ENCODE results near the gene TSPOAP1. TPM values are rescaled to one million over a fixed set of nuclear protein-coding genes. Genes with fewer than 3 reads are reported as not detected.

The TSPOAP1 gene
- total and polyA plus RNA-seq, 4 donors, result 22.6 to 123 (median 69.7) TPM

GRCh38 chr17:58303971-58304749, 24.4 kb downstream of the TSPOAP1 start:
- Histone ChIP-seq H3K4me1 (ENCODE audit: control insufficient read depth, insufficient read depth, low read length) (peaks cover 15% of the 10 kb centered on the region), H3K9me3 (ENCODE audit: control insufficient read depth, insufficient read depth, low read length) (no peaks in the 10 kb centered on the region), H3K27me3 (ENCODE audit: control insufficient read depth, insufficient read depth, low read length) (no peaks in the 10 kb centered on the region), H3K4me3 (ENCODE audit: low read depth, low read length) (no peak overlapping the region), H3K27ac (ENCODE audit: low read depth, low read length) (no peak overlapping the region), H3K36me3 (ENCODE audit: control insufficient read depth, insufficient read depth, low read length) (peaks cover 73% of the 10 kb centered on the region)
- DNase-seq (ENCODE audit: low read depth in 4 of 6, low spot score in 6 of 6), result no peak
- 58% methylated on average over 2 of the region's 10 CpGs for WGBS (ENCODE audit: insufficient coverage)

GRCh38 chr17:58302919-58303585, 25.5 kb downstream of the TSPOAP1 start:
- Histone ChIP-seq H3K4me1 (ENCODE audit: control insufficient read depth, insufficient read depth, low read length) (peaks cover 15% of the 10 kb centered on the region), H3K27me3 (ENCODE audit: control insufficient read depth, insufficient read depth, low read length) (no peaks in the 10 kb centered on the region), H3K36me3 (ENCODE audit: control insufficient read depth, insufficient read depth, low read length) (peaks cover 62% of the 10 kb centered on the region), H3K4me3 (ENCODE audit: low read depth, low read length) (no peak overlapping the region), H3K27ac (ENCODE audit: low read depth, low read length) (no peak overlapping the region), H3K9me3 (ENCODE audit: control insufficient read depth, insufficient read depth, low read length) (no peaks in the 10 kb centered on the region)
- 72% methylated on average over 6 of the region's 9 CpGs for WGBS (ENCODE audit: insufficient coverage)
- DNase-seq (ENCODE audit: low read depth in 4 of 6, low spot score in 6 of 6), result no peak

- peaks cover 15% of the 10 kb centered on the region for H3K4me1 ChIP-seq (ENCODE audit: control insufficient read depth, insufficient read depth, low read length)
- H3K9me3 ChIP-seq (ENCODE audit: control insufficient read depth, insufficient read depth, low read length), result no peaks in the 10 kb centered on the region
- no peak overlapping the region for H3K27ac ChIP-seq (ENCODE audit: low read depth, low read length)
- no peaks in the 10 kb centered on the region for H3K27me3 ChIP-seq (ENCODE audit: control insufficient read depth, insufficient read depth, low read length)
- DNase-seq (ENCODE audit: low read depth in 4 of 6, low spot score in 6 of 6), result no peak
- peaks cover 55% of the 10 kb centered on the region for H3K36me3 ChIP-seq (ENCODE audit: control insufficient read depth, insufficient read depth, low read length)
- WGBS (ENCODE audit: insufficient coverage), result 94% methylated on average over 6 of the region's 9 CpGs
- no peak overlapping the region for H3K4me3 ChIP-seq (ENCODE audit: low read depth, low read length)
Measured at GRCh38 chr17:58302171-58302918, 26.2 kb downstream of the TSPOAP1 start.

GRCh38 chr17:58301504-58302150, 27.0 kb downstream of the TSPOAP1 start:
- no peak overlapping the region for H3K27ac ChIP-seq (ENCODE audit: low read depth, low read length)
- WGBS (ENCODE audit: insufficient coverage), result 81% methylated on average over 10 of the region's 16 CpGs
- peaks cover 48% of the 10 kb centered on the region for H3K36me3 ChIP-seq (ENCODE audit: control insufficient read depth, insufficient read depth, low read length)
- H3K27me3 ChIP-seq (ENCODE audit: control insufficient read depth, insufficient read depth, low read length), result no peaks in the 10 kb centered on the region
- no peak overlapping the region for H3K4me3 ChIP-seq (ENCODE audit: low read depth, low read length)
- no peaks in the 10 kb centered on the region for H3K9me3 ChIP-seq (ENCODE audit: control insufficient read depth, insufficient read depth, low read length)
- DNase-seq (ENCODE audit: low read depth in 4 of 6, low spot score in 6 of 6), result no peak
- peaks cover 15% of the 10 kb centered on the region for H3K4me1 ChIP-seq (ENCODE audit: control insufficient read depth, insufficient read depth, low read length)

- H3K27ac ChIP-seq (ENCODE audit: low read depth, low read length), result no peak overlapping the region
- H3K36me3 ChIP-seq (ENCODE audit: control insufficient read depth, insufficient read depth, low read length), result peaks cover 35% of the 10 kb centered on the region
- WGBS (ENCODE audit: insufficient coverage), result 85% methylated on average over 5 of the region's 6 CpGs
- no peaks in the 10 kb centered on the region for H3K27me3 ChIP-seq (ENCODE audit: control insufficient read depth, insufficient read depth, low read length)
- peaks cover 15% of the 10 kb centered on the region for H3K4me1 ChIP-seq (ENCODE audit: control insufficient read depth, insufficient read depth, low read length)
- no peaks in the 10 kb centered on the region for H3K9me3 ChIP-seq (ENCODE audit: control insufficient read depth, insufficient read depth, low read length)
- no peak for DNase-seq (ENCODE audit: low read depth in 4 of 6, low spot score in 6 of 6)
- H3K4me3 ChIP-seq (ENCODE audit: low read depth, low read length), result no peak overlapping the region
Measured at GRCh38 chr17:58300336-58300735, 28.3 kb downstream of the TSPOAP1 start.

GRCh38 chr17:58294034-58294433, 34.6 kb downstream of the TSPOAP1 start:
- WGBS (ENCODE audit: insufficient coverage), result 100% methylated on average over 1 of the region's 1 CpG
- Histone ChIP-seq H3K27me3 (ENCODE audit: control insufficient read depth, insufficient read depth, low read length) (peaks cover 6% of the 10 kb centered on the region), H3K4me3 (ENCODE audit: low read depth, low read length) (no peak overlapping the region), H3K4me1 (ENCODE audit: control insufficient read depth, insufficient read depth, low read length) (no peaks in the 10 kb centered on the region), H3K36me3 (ENCODE audit: control insufficient read depth, insufficient read depth, low read length) (no peaks in the 10 kb centered on the region), H3K9me3 (ENCODE audit: control insufficient read depth, insufficient read depth, low read length) (no peaks in the 10 kb centered on the region), H3K27ac (ENCODE audit: low read depth, low read length) (no peak overlapping the region)
- DNase-seq (ENCODE audit: low read depth in 4 of 6, low spot score in 6 of 6), result no peak

GRCh38 chr17:58291246-58291645, 37.3 kb downstream of the TSPOAP1 start:
- Histone ChIP-seq H3K27ac (ENCODE audit: low read depth, low read length) (no peak overlapping the region), H3K9me3 (ENCODE audit: control insufficient read depth, insufficient read depth, low read length) (no peaks in the 10 kb centered on the region), H3K27me3 (ENCODE audit: control insufficient read depth, insufficient read depth, low read length) (peaks cover 6% of the 10 kb centered on the region), H3K4me1 (ENCODE audit: control insufficient read depth, insufficient read depth, low read length) (no peaks in the 10 kb centered on the region), H3K4me3 (ENCODE audit: low read depth, low read length) (no peak overlapping the region), H3K36me3 (ENCODE audit: control insufficient read depth, insufficient read depth, low read length) (no peaks in the 10 kb centered on the region)
- DNase-seq (ENCODE audit: low read depth in 4 of 6, low spot score in 6 of 6), result no peak
- WGBS (ENCODE audit: insufficient coverage), result 60% methylated on average over 1 of the region's 5 CpGs

GRCh38 chr17:58289869-58290268, 38.7 kb downstream of the TSPOAP1 start:
- DNase-seq (ENCODE audit: low read depth in 4 of 6, low spot score in 6 of 6), result no peak
- no peaks in the 10 kb centered on the region for H3K36me3 ChIP-seq (ENCODE audit: control insufficient read depth, insufficient read depth, low read length)
- no peak overlapping the region for H3K27ac ChIP-seq (ENCODE audit: low read depth, low read length)
- H3K4me1 ChIP-seq (ENCODE audit: control insufficient read depth, insufficient read depth, low read length), result no peaks in the 10 kb centered on the region
- H3K27me3 ChIP-seq (ENCODE audit: control insufficient read depth, insufficient read depth, low read length), result peaks cover 6% of the 10 kb centered on the region
- no peaks in the 10 kb centered on the region for H3K9me3 ChIP-seq (ENCODE audit: control insufficient read depth, insufficient read depth, low read length)
- WGBS (ENCODE audit: insufficient coverage), result 67% methylated on average over 1 of the region's 2 CpGs
- no peak overlapping the region for H3K4me3 ChIP-seq (ENCODE audit: low read depth, low read length)

- 75% methylated on average over 2 of the region's 3 CpGs for WGBS (ENCODE audit: insufficient coverage)
- DNase-seq (ENCODE audit: low read depth in 4 of 6, low spot score in 6 of 6), result no peak
- H3K27me3 ChIP-seq (ENCODE audit: control insufficient read depth, insufficient read depth, low read length), result peaks cover 3% of the 10 kb centered on the region
- H3K4me1 ChIP-seq (ENCODE audit: control insufficient read depth, insufficient read depth, low read length), result no peaks in the 10 kb centered on the region
- H3K27ac ChIP-seq (ENCODE audit: low read depth, low read length), result no peak overlapping the region
- H3K9me3 ChIP-seq (ENCODE audit: control insufficient read depth, insufficient read depth, low read length), result no peaks in the 10 kb centered on the region
- H3K36me3 ChIP-seq (ENCODE audit: control insufficient read depth, insufficient read depth, low read length), result no peaks in the 10 kb centered on the region
- H3K4me3 ChIP-seq (ENCODE audit: low read depth, low read length), result no peak overlapping the region
Measured at GRCh38 chr17:58285422-58285810, 43.2 kb downstream of the TSPOAP1 start.

Measured in spinal cord (tissue), 10 donors.